Measurements from ENCODE around the gene CDK6. TPM values are rescaled to one million over a fixed set of nuclear protein-coding genes. Genes with fewer than 3 reads are reported as not detected.
A peak's percentile ranks its signal among the peaks of the same experiment; 100 is the strongest.

Gene CDK6
- total and polyA plus RNA-seq, 10 of the 15 experiments (the other 5 are each of a cell fraction or from before 2014, with no cell fraction given), result 8.0 to 118 (median 45.8) TPM

GRCh38 chr7:92668564-92668963 lies 167.8 kb downstream of the CDK6 start:
- Histone ChIP-seq H3K4me2 (ENCODE audit: control insufficient read depth, insufficient read depth) (no peak overlapping the region), H3K27ac (ENCODE audit: control insufficient read depth, insufficient read depth) (no peak overlapping the region), H3K36me3 (ENCODE audit: control insufficient read depth in 2 of 2, insufficient read depth in 2 of 2, low read length in 1 of 2) (peaks cover 2 to 10% of the 10 kb centered on the region in 2 experiments), H3K79me2 (ENCODE audit: control insufficient read depth, insufficient read depth, low read length) (no peaks in the 10 kb centered on the region), H3K27me3 (replicated peaks in 1 of 2; ENCODE audit: control insufficient read depth in 2 of 2, insufficient read depth in 2 of 2, low read length in 1 of 2) (no peaks in the 10 kb centered on the region), H3K9ac (ENCODE audit: control insufficient read depth, insufficient read depth, low read length) (no peak overlapping the region), H3K4me1 (ENCODE audit: control insufficient read depth, insufficient read depth, low read length) (peaks cover 6% of the 10 kb centered on the region), H3K9me3 (replicated peaks; ENCODE audit: control insufficient read depth, insufficient read depth, low read length) (no peaks in the 10 kb centered on the region), H4K20me1 (ENCODE audit: control insufficient read depth, insufficient read depth) (no peaks in the 10 kb centered on the region), H3K4me3 (no peak overlapping the region), H2AFZ (ENCODE audit: control insufficient read depth, low read depth, low read length) (no peak overlapping the region)
- TF ChIP-seq ZBTB4 (CRISPR knock-in tag; IDR thresholded peaks at IDR 0.05) (no peak), MXI1 (IDR thresholded peaks at IDR 0.05; ENCODE audit: low read depth, low read length) (no peak), CEBPZ (IDR thresholded peaks at IDR 0.05; ENCODE audit: low read depth, low read length) (no peak), EP300 (IDR thresholded peaks at IDR 0.05; ENCODE audit: borderline replicate concordance in 1 of 2, control insufficient read depth in 1 of 2, low read depth in 2 of 2, low read length in 2 of 2) (no peak), DPF2 (IDR thresholded peaks at IDR 0.05) (no peak), SKIL (IDR thresholded peaks at IDR 0.05; ENCODE audit: low read depth, poor library complexity, severe bottlenecking) (no peak), IKZF1 (conservative IDR thresholded peaks at IDR 0.05) (no peak), PKNOX1 (IDR thresholded peaks at IDR 0.05) (no peak), TCF12 (IDR thresholded peaks at IDR 0.05; ENCODE audit: low read depth, low read length) (no peak), POLR2AphosphoS5 (IDR thresholded peaks at IDR 0.05; ENCODE audit: low read length) (no peak), ZNF217 (IDR thresholded peaks at IDR 0.05) (no peak), ZNF384 (IDR thresholded peaks at IDR 0.05; ENCODE audit: borderline replicate concordance, low read depth, low read length) (no peak)
- POLR2A ChIA-PET, result no interaction called here
- BruUV-seq (replicated peaks), result TSS peak; percentile 27
- ATAC-seq (no peak), FAIRE-seq (no peak), DNase-seq (ENCODE audit: low read depth, low spot score) (no peak)
- SMC1A ChIA-PET (ENCODE audit: uncharacterized antibody, unreplicated experiment), result interaction anchor here (1.5 kb wide), 1 partner anchor 19 kb away, joined by 4 read pairs; no protein-coding TSS in a partner anchor
- in situ Hi-C loops (cut with MboI) (no loop called here), intact Hi-C loops (cut with micrococcal nuclease; ENCODE audit: unreplicated experiment) (no loop called here)
- RAD21 ChIA-PET (ENCODE audit: unreplicated experiment), result no interaction called here
- CTCF ChIA-PET, result no interaction called here

Data from GM12878 (cell line).